Transverse colon (tissue), 4 donors: ENCODE measurements around the gene SHOX. TPM values are rescaled to one million over a fixed set of nuclear protein-coding genes. Genes with fewer than 3 reads are reported as not detected.
"Not testable (repeated sequence)": the region's sequence is repeated elsewhere in the genome, so short reads cannot be mapped to it uniquely, and the experiment has no call there.

Source experiments
- DNase-seq: peaks from one replicate; pipeline ENCODE4 v3.0.0-alpha.2; 2019
- H3K27ac ChIP-seq, 4 donors: fragments of 200-600 bp; sonication (generic); 2 replicates each; pipeline ENCODE4 v1.5.1; 2016 to 2018; ENCODE audit warnings: inconsistent platforms in 4 of 4
- H3K27me3 ChIP-seq: fragments of 200-600 bp; sonication (generic); 2 replicates; pipeline ENCODE4 v1.5.1; 2017; ENCODE audit warnings: inconsistent platforms
- H3K36me3 ChIP-seq, 4 donors: fragments of 200-600 bp; sonication (generic); 2 replicates each; pipeline ENCODE4 v1.5.1; 2017 to 2019; ENCODE audit warnings: inconsistent platforms in 4 of 4
- H3K4me1 ChIP-seq, 4 donors: fragments of 200-600 bp; sonication (generic); 2 replicates each; pipeline ENCODE4 v1.5.1; 2017 to 2020; ENCODE audit warnings: inconsistent platforms in 4 of 4
- H3K4me3 ChIP-seq, 4 donors: fragments of 200-600 bp; sonication (generic); 1 replicate in 1 of 4; 2 replicates in 3 of 4; pipeline versions ENCODE4 v1.5.1 to v1.6.1; 2017 to 2019; ENCODE audit warnings: inconsistent platforms in 4 of 4
- H3K9me3 ChIP-seq, 2 donors: fragments of 200-600 bp; sonication (generic); 2 replicates each; pipeline ENCODE4 v1.5.1; 2017 to 2019; ENCODE audit warnings: inconsistent platforms in 2 of 2
- EP300 ChIP-seq: sonication (generic); formaldehyde crosslinking; IDR thresholded peaks from one replicate; pipeline ENCODE4 v1.6.1; 2017; ENCODE audit warnings: antibody characterized with exemption, low read depth
- POLR2A ChIP-seq: fragments of 450-650 bp; IDR thresholded peaks from one replicate; pipeline ENCODE4 v1.6.1; 2016; ENCODE audit warnings: antibody characterized with exemption, mild to moderate bottlenecking, moderate library complexity
- POLR2AphosphoS5 ChIP-seq, 3 donors: sonication (generic); formaldehyde crosslinking; IDR thresholded peaks; one replicate each; pipeline ENCODE4 v1.6.1; 2016; ENCODE audit warnings: antibody characterized with exemption in 3 of 3
- WGBS, 2 donors: methylation state at CpG; one replicate each; pipeline ENCODE4 v1.1.5; 2018; ENCODE audit warnings: low coverage in 1 of 2; 5-methylcytosine and 5-hydroxymethylcytosine counted together
- in situ Hi-C, 4 donors: fragments of 200-750 bp; cut with MboI; loops; one replicate each; pipeline versions ENCODE4 v1.15.0 to v1.15.1; 2017; ENCODE audit warnings: low sequenced_read_pairs in 3 of 4, low pct_ligation_motif_present in 1 of 4, low pct_unique_long_range_greater_than_20kb in 1 of 4
- intact Hi-C: fragments of 100-400 bp; cut with DNase I; formaldehyde crosslinking; loops from one replicate; pipeline ENCODE4 v1.15.1; 2023; ENCODE audit warnings: low total_unique reads
- total RNA-seq, 4 donors: library from RNA; depleted of rRNA; stranded (reverse); fragments of >200 nt; gene quantifications; one replicate each; pipeline ENCODE4 v1.1.0, GENCODE V29; 2016
- TF ChIP-seq, protein P1 (sequence below), 5 experiments: fragments of 200-600 bp in 3 of 5; fragments of 450-650 bp in 2 of 5; sonication (generic) in 3 of 5; IDR thresholded peaks; 1 replicate in 2 of 5; 2 replicates in 3 of 5; pipeline ENCODE4 v1.5.1; 2016 to 2017; ENCODE audit warnings: antibody characterized with exemption in 5 of 5, inconsistent platforms in 3 of 5, mild to moderate bottlenecking in 2 of 5, moderate library complexity in 1 of 5

Gene SHOX
- total RNA-seq, 4 donors from 2014 or later = 0.14 to 2.6 (median 0.16) TPM; not detected in 1

DNA sequence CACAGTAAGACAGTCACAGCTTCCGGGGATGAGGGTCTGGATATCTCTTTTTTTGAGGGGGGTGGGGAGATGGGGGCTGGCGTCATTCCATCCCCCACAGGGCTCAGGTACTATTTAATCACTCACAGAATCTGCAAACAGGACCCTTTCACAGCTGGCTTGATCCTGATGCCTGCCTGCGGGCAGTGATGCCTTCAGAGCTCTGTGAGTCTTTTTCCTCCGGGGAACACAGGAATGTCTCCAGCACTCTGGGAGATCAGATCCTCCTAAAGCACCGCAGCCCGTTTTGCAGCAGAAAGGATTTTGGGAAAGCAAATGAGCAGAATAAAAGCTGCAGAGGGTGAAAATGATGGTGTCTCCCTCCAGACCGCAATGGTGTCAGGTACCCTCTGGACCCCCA is 13.2 kb upstream of the SHOX start:
- intact Hi-C loops = no loop called here
- no peak for TF ChIP-seq POLR2AphosphoS5 (IDR thresholded peaks at IDR 0.05)
- TF ChIP-seq POLR2A = no peak
- TF ChIP-seq, protein P1, sequence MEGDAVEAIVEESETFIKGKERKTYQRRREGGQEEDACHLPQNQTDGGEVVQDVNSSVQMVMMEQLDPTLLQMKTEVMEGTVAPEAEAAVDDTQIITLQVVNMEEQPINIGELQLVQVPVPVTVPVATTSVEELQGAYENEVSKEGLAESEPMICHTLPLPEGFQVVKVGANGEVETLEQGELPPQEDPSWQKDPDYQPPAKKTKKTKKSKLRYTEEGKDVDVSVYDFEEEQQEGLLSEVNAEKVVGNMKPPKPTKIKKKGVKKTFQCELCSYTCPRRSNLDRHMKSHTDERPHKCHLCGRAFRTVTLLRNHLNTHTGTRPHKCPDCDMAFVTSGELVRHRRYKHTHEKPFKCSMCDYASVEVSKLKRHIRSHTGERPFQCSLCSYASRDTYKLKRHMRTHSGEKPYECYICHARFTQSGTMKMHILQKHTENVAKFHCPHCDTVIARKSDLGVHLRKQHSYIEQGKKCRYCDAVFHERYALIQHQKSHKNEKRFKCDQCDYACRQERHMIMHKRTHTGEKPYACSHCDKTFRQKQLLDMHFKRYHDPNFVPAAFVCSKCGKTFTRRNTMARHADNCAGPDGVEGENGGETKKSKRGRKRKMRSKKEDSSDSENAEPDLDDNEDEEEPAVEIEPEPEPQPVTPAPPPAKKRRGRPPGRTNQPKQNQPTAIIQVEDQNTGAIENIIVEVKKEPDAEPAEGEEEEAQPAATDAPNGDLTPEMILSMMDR (IDR thresholded peaks at IDR 0.05) = no peak
- no peak for TF ChIP-seq EP300
- H3K4me3 ChIP-seq = no peak overlapping the region
- DNase-seq = no peak
- no peaks in the 10 kb centered on the region for H3K4me1 ChIP-seq
- H3K9me3 ChIP-seq = no peaks in the 10 kb centered on the region
- no peak overlapping the region for H3K27ac ChIP-seq
- 37% methylated on average over 7 of the region's 7 CpGs; no CpG with 5 or more reads in 1 of the 2 donors for WGBS, 2 donors
- in situ Hi-C loops = no loop called here
- no peaks in the 10 kb centered on the region for H3K36me3 ChIP-seq
- peaks cover 34% of the 10 kb centered on the region for H3K27me3 ChIP-seq

DNA sequence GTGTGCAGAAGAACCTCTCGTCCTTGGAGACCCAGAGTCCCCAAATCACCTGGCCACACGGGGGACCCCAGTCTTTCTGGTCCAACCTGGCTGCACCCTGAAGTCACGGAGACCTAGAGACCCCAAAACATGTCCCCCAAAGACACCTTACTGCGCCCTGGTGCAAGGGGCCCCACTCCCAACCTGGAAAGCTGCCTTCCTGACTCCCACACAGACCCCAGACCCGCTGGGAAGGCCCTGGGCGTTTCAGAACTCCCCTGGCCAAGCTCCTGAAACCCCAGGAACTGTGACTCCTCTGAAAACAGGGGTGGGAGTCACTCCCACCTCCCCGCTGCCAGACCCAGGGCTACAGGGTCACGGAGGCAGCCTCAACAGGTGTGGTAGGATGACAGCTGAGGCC is 12.7 kb upstream of the SHOX start:
- TF ChIP-seq POLR2AphosphoS5 (IDR thresholded peaks at IDR 0.05) = no peak
- no peak for TF ChIP-seq EP300
- no peak for TF ChIP-seq POLR2A
- TF ChIP-seq, protein P1 (IDR thresholded peaks at IDR 0.05) = no peak
- intact Hi-C loops (no loop called here), in situ Hi-C loops (no loop called here)
- H3K36me3 ChIP-seq = no peaks in the 10 kb centered on the region
- no peaks in the 10 kb centered on the region for H3K4me1 ChIP-seq
- H3K27me3 ChIP-seq = peaks cover 34% of the 10 kb centered on the region
- no peak overlapping the region for H3K4me3 ChIP-seq
- H3K27ac ChIP-seq = no peak overlapping the region
- no peaks in the 10 kb centered on the region for H3K9me3 ChIP-seq
- no peak for DNase-seq
- WGBS, 2 donors = 57 to 62% methylated on average over 1 to 8 of the region's 8 CpGs

GRCh38 chrX:618304-618703 is 12.3 kb upstream of the SHOX start:
- in situ Hi-C loops, H3K27ac ChIP-seq, H3K9me3 ChIP-seq, DNase-seq, H3K36me3 ChIP-seq, H3K4me3 ChIP-seq, intact Hi-C loops, H3K4me1 ChIP-seq: not testable (repeated sequence)
- H3K27me3 ChIP-seq = peaks cover 35% of the 10 kb centered on the region

DNA sequence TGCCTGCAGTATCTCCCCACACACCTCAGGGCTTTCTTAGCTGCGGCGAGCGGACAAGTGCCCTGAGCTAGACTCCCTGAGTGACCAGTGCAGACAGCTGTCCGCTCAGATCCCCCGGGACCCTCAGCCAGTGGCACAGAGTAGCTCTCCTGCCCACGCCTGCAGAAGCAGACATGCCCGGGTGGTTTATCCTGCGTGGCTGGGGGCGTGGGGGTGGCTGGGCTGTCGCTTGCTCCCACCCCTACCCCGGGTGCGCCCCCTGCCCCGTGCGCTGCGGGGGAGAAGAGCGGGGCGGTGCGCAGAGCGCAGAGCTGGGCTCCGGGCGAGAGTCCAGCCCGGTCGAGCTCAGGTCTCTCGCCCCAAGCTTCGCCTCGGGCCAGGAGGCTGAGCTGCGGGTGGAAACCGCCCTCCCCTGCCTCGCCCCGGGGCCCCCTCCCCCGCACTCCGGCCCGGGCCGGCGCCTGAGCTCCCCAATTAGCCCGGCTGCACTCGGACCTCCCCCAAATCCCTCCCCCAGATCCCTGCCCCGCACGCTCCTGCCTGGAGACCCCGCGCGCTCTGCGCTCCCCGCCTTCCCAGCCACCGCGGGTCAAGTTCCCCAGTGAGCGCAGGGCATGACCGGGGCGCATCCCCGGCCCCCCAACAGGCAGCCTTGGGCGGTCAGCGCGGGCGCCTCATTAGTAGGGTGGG is 11.7 kb upstream of the SHOX start:
- TF ChIP-seq, protein P1 (IDR thresholded peaks at IDR 0.05) = no peak
- TF ChIP-seq EP300 (no peak), POLR2AphosphoS5 (IDR thresholded peaks at IDR 0.05) (no peak), POLR2A (no peak)
- intact Hi-C loops (no loop called here), in situ Hi-C loops (no loop called here)
- 26% methylated on average over 26 of the region's 54 CpGs; no CpG with 5 or more reads in 1 of the 2 donors for WGBS, 2 donors
- H3K27me3 ChIP-seq = peaks cover 41% of the 10 kb centered on the region
- no peak overlapping the region for H3K4me3 ChIP-seq
- H3K36me3 ChIP-seq = no peaks in the 10 kb centered on the region
- no peak for DNase-seq
- no peak overlapping the region for H3K27ac ChIP-seq
- no peaks in the 10 kb centered on the region for H3K9me3 ChIP-seq
- no peaks in the 10 kb centered on the region for H3K4me1 ChIP-seq

DNA sequence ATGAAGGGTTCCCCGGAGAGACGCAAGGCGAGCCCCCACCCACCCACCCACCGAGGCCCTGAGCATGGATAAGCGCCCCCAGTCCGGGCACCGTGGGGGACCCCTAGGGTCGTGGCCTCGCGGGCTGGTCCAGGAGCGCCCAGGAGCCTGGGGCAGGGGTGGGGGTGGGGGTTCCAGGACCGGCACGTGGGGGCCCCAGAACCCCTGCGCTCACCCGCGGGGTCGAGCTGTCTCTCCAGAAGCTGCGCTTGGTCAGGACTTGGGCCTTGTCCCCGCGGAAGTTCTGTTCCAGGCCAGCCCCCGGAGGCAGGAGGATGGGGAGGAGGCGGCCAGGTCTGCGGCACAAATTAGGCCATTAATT is 11.2 kb upstream of the SHOX start:
- Histone ChIP-seq H3K9me3 (no peaks in the 10 kb centered on the region), H3K27ac (no peak overlapping the region), H3K27me3 (peaks cover 46% of the 10 kb centered on the region), H3K4me1 (no peaks in the 10 kb centered on the region), H3K4me3 (no peak overlapping the region), H3K36me3 (no peaks in the 10 kb centered on the region)
- 26% methylated on average over 4 of the region's 23 CpGs; no CpG with 5 or more reads in 1 of the 2 donors for WGBS, 2 donors
- DNase-seq = no peak
- in situ Hi-C loops (no loop called here), intact Hi-C loops (no loop called here)
- no peak for TF ChIP-seq POLR2A
